HG03280 (cell line): ENCODE measurements around the gene HES3.

Experiments used
- ATAC-seq: cut with Tn5 transposase; IDR thresholded peaks from one replicate; pipeline ENCODE4 v1.9.1; 2021; ENCODE audit warnings: mild to moderate bottlenecking, moderate library complexity; ENCODE audit not compliant: unreplicated experiment

Gene HES3

GRCh38 chr1:6276811-6277555 lies 33.0 kb downstream of the HES3 start:
- ATAC-seq: no peak

GRCh38 chr1:6278263-6278662 lies 34.3 kb downstream of the HES3 start:
- ATAC-seq: no peak

GRCh38 chr1:6279066-6279465 lies 35.1 kb downstream of the HES3 start:
- ATAC-seq: no peak

- ATAC-seq: no peak
These were observed 35.8 kb downstream of the HES3 start for GRCh38 chr1:6279613-6280383.

- ATAC-seq: no peak
These were observed 36.9 kb downstream of the HES3 start for GRCh38 chr1:6280761-6281451.

GRCh38 chr1:6281511-6282402 lies 37.8 kb downstream of the HES3 start:
- no peak for ATAC-seq

- no peak for ATAC-seq
These were observed 38.7 kb downstream of the HES3 start for GRCh38 chr1:6282577-6283270.

- ATAC-seq: no peak
These were observed 41.4 kb downstream of the HES3 start for GRCh38 chr1:6285336-6285735.

- ATAC-seq: no peak
These were observed 42.3 kb downstream of the HES3 start for GRCh38 chr1:6286266-6286665.

- ATAC-seq: no peak
These were observed 43.0 kb downstream of the HES3 start for GRCh38 chr1:6287029-6287428.

GRCh38 chr1:6287431-6287886 lies 43.5 kb downstream of the HES3 start:
- ATAC-seq: no peak

- ATAC-seq: no peak
These were observed 44.0 kb downstream of the HES3 start for GRCh38 chr1:6288026-6288425.

GRCh38 chr1:6288665-6289064 lies 44.7 kb downstream of the HES3 start:
- no peak for ATAC-seq

- no peak for ATAC-seq
These were observed 48.1 kb downstream of the HES3 start for GRCh38 chr1:6292102-6292501.

- ATAC-seq: no peak
These were observed 50.3 kb downstream of the HES3 start for GRCh38 chr1:6294080-6294889.

GRCh38 chr1:6294890-6295556 lies 51.0 kb downstream of the HES3 start:
- ATAC-seq: no peak
